HEK293T (cell line): ENCODE data around the gene RNFT2.

ENCODE experiments used
- LEF1 ChIP-seq: fragments of 450-650 bp; IDR thresholded peaks from 2 replicates; pipeline ENCODE4 v1.6.1; 2017; ENCODE audit warnings: mild to moderate bottlenecking, borderline replicate concordance
- PKNOX1 ChIP-seq: fragments of 450-650 bp; IDR thresholded peaks from 2 replicates; pipeline ENCODE4 v1.6.1; 2016
- SP1 ChIP-seq: fragments of 450-650 bp; IDR thresholded peaks from 2 replicates; pipeline ENCODE4 v1.6.1; 2017

DNA sequence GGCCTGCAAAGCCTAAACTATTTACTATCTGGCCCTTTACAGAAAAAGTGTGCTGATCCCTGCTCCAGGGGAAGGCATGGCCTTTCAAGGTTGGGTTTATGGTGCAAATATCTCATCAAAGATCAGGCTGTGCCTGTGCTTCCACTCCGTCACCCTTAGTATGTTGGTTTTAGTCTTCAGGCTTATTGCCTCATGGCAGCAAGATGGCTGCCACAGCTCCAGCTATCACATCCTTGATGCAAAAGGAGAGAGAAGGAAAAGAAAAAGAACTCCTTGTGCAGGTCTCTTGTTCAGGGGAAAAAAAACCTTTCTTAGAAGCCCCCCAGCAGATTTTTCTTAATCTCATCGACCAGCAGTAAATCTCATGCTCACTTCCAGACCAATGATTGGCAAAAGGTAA lies 152.2 kb downstream of the RNFT2 start:
- TF ChIP-seq LEF1 (no peak), SP1 (no peak), PKNOX1 (no peak)
